ENCODE results near the gene KAT2A.
A peak's percentile ranks its signal among the peaks of the same experiment; 100 is the strongest.

The KAT2A gene

GRCh38 chr17:42107124-42107523 lies 14.0 kb downstream of the KAT2A start:
- in situ Hi-C loops (cut with HindIII; ENCODE audit: low pct_unique_long_range_greater_than_20kb, low sequenced_read_pairs), result no loop called here

GRCh38 chr17:42106009-42106408 lies 15.2 kb downstream of the KAT2A start:
- TF ChIP-seq JUND (IDR thresholded peaks at IDR 0.05; ENCODE audit: low read depth), result no peak
- in situ Hi-C loops (cut with HindIII; ENCODE audit: low pct_unique_long_range_greater_than_20kb, low sequenced_read_pairs), result no loop called here
- no peak for DNase-seq (ENCODE audit: low read depth in 1 of 2, low spot score in 1 of 2)

More at GRCh38 chr17:42107124-42107523, 14.0 kb downstream of the KAT2A start:
- TF ChIP-seq JUND (IDR thresholded peaks at IDR 0.05; ENCODE audit: low read depth), result no peak
- DNase-seq (ENCODE audit: low read depth in 1 of 2, low spot score in 1 of 2), result no peak

GRCh38 chr17:42104264-42104663 lies 16.9 kb downstream of the KAT2A start:
- TF ChIP-seq JUND (IDR thresholded peaks at IDR 0.05; ENCODE audit: low read depth), result no peak
- in situ Hi-C loops (cut with HindIII; ENCODE audit: low pct_unique_long_range_greater_than_20kb, low sequenced_read_pairs), result no loop called here
- no peak for DNase-seq (ENCODE audit: low read depth in 1 of 2, low spot score in 1 of 2)

- no peak for DNase-seq (ENCODE audit: low read depth in 1 of 2, low spot score in 1 of 2)
- in situ Hi-C loops (cut with HindIII; ENCODE audit: low pct_unique_long_range_greater_than_20kb, low sequenced_read_pairs), result no loop called here
- no peak for TF ChIP-seq JUND (IDR thresholded peaks at IDR 0.05; ENCODE audit: low read depth)
Observed at GRCh38 chr17:42103221-42103954, 17.8 kb downstream of the KAT2A start.

- no peak for TF ChIP-seq JUND (IDR thresholded peaks at IDR 0.05; ENCODE audit: low read depth)
- peak; percentile 78 to 90 for DNase-seq (ENCODE audit: low read depth in 1 of 2, low spot score in 1 of 2)
- in situ Hi-C loops (cut with HindIII; ENCODE audit: low pct_unique_long_range_greater_than_20kb, low sequenced_read_pairs), result no loop called here
Observed at GRCh38 chr17:42101513-42102292, 19.5 kb downstream of the KAT2A start.

- no peak for DNase-seq (ENCODE audit: low read depth in 1 of 2, low spot score in 1 of 2)
- TF ChIP-seq JUND (IDR thresholded peaks at IDR 0.05; ENCODE audit: low read depth), result no peak
- in situ Hi-C loops (cut with HindIII; ENCODE audit: low pct_unique_long_range_greater_than_20kb, low sequenced_read_pairs), result no loop called here
Observed at GRCh38 chr17:42098730-42099399, 22.3 kb downstream of the KAT2A start.

- DNase-seq (ENCODE audit: low read depth in 1 of 2, low spot score in 1 of 2), result peak in 1 of 2 experiments; percentile 60
Observed at GRCh38 chr17:42097691-42098631, 23.2 kb downstream of the KAT2A start, which contains the start of gene ZNF385C. TSS of gene ZNF385C (minus strand) at chr17:42098473. CDS start at chr17:42063056, 35,417 bp downstream.

GRCh38 chr17:42096360-42097111 lies 24.6 kb downstream of the KAT2A start:
- no peak for DNase-seq (ENCODE audit: low read depth in 1 of 2, low spot score in 1 of 2)
- no peak for TF ChIP-seq JUND (IDR thresholded peaks at IDR 0.05; ENCODE audit: low read depth)
- in situ Hi-C loops (cut with HindIII; ENCODE audit: low pct_unique_long_range_greater_than_20kb, low sequenced_read_pairs), result no loop called here

More at GRCh38 chr17:42097691-42098631, 23.2 kb downstream of the KAT2A start, which contains the start of gene ZNF385C:
- in situ Hi-C loops (cut with HindIII; ENCODE audit: low pct_unique_long_range_greater_than_20kb, low sequenced_read_pairs), result no loop called here
- TF ChIP-seq JUND (IDR thresholded peaks at IDR 0.05; ENCODE audit: low read depth), result no peak

- TF ChIP-seq JUND (IDR thresholded peaks at IDR 0.05; ENCODE audit: low read depth), result no peak
- in situ Hi-C loops (cut with HindIII; ENCODE audit: low pct_unique_long_range_greater_than_20kb, low sequenced_read_pairs), result no loop called here
- no peak for DNase-seq (ENCODE audit: low read depth in 1 of 2, low spot score in 1 of 2)
Observed at GRCh38 chr17:42094375-42095069, 26.6 kb downstream of the KAT2A start.

- in situ Hi-C loops (cut with HindIII; ENCODE audit: low pct_unique_long_range_greater_than_20kb, low sequenced_read_pairs), result no loop called here
- no peak for TF ChIP-seq JUND (IDR thresholded peaks at IDR 0.05; ENCODE audit: low read depth)
- no peak for DNase-seq (ENCODE audit: low read depth in 1 of 2, low spot score in 1 of 2)
Observed at GRCh38 chr17:42092939-42093338, 28.2 kb downstream of the KAT2A start.
